ENCODE measurements around the gene ZNF804A.

The ZNF804A gene

DNA sequence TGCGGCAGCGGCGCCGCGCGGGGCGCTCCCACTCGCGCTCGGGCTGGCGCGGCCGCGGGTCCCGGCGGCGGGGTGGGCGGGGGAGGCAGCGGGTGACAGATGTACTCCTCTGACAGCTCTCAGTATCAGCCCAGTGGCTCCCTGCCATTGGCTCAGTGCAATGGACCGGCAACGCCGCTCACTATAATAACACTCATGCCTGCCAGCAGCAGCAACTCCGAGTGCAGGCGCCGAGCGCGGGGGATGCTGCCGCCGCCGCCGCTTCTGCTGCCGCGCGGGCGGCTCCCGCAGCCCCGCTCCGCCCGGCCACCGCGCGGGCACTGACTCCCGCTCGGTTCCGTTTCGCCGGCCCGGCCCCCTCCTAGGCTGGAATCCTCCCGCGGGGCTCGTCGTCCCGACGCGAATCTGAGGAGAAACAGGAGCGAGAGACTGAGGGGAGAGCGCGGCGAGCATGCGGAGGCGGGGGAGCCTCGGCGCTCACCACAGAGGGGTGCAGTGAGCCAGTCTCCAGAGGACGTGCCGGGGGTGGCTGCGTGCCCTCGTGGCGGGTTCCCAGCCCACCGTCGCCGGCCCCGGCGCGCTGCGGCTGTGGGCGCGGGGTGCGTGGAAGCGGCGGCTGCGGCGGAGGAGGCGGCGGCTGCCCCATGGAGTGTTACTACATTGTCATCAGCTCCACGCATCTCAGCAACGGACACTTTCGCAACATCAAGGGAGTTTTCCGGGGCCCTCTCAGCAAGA lies at the start of gene ZNF804A:
Gene ZNF804A, plus strand, starts transcription at position 214 of the 738 bp plus-strand sequence. Its CDS starts 431 bp downstream, at position 645.
- H3K4me3 ChIP-seq (ENCODE audit: low read depth, low read length) = peak within 1 kb of the TSS; percentile 50
- DNase-seq (ENCODE audit: low read depth) = peak; percentile 60
- no peak for TF ChIP-seq CTCF (IDR thresholded peaks at IDR 0.05; ENCODE audit: insufficient read depth, low read depth, low read length, missing control alignments)

DNA sequence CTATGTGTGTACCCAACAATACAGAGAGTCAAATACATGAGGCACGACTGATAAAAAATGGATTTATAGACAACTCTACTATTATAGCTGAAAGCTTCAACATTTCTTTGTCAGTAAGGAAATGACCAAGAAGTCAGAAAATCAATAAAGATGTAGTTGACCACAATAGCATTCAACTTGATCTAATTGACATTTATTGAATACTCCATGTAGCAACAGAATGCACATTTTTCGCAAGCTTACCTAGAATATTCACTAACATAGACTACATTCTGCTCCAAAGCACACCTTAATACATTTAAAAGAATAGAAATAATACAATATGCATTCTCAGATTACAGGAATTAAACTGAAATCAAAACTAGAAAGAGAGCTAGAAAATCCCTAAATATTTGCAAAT lies 49.2 kb upstream of the ZNF804A start:
- no peak overlapping the region for H3K4me3 ChIP-seq (ENCODE audit: low read depth, low read length)
- DNase-seq (ENCODE audit: low read depth) = no peak
- no peak for TF ChIP-seq CTCF (IDR thresholded peaks at IDR 0.05; ENCODE audit: insufficient read depth, low read depth, low read length, missing control alignments)

GRCh38 chr2:184551626-184552025 lies 46.7 kb upstream of the ZNF804A start:
- TF ChIP-seq CTCF (IDR thresholded peaks at IDR 0.05; ENCODE audit: insufficient read depth, low read depth, low read length, missing control alignments) = no peak
- no peak overlapping the region for H3K4me3 ChIP-seq (ENCODE audit: low read depth, low read length)
- DNase-seq (ENCODE audit: low read depth) = no peak

- no peak overlapping the region for H3K4me3 ChIP-seq (ENCODE audit: low read depth, low read length)
- DNase-seq (ENCODE audit: low read depth) = no peak
- TF ChIP-seq CTCF (IDR thresholded peaks at IDR 0.05; ENCODE audit: insufficient read depth, low read depth, low read length, missing control alignments) = no peak
Observed at GRCh38 chr2:184554736-184555135, 43.6 kb upstream of the ZNF804A start.

DNA sequence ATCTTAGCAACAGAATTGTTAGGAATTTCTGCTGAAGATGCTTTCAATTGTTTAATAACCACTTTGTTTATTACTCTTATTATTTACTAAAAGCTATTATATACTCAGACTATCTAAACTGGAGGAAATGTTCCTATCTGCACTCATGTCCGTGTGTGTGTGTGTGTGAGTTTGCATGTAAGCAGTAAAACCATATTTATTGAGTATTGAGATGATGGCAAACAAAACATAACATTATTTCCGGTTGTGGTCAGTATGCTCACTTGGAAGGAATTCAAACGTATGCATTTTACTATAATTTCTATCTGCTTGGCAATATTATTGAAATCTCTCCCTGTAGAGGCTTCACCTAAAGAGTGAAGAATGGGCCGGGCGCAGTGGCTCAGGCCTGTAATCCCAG lies 43.0 kb upstream of the ZNF804A start:
- H3K4me3 ChIP-seq (ENCODE audit: low read depth, low read length) = no peak overlapping the region
- TF ChIP-seq CTCF (IDR thresholded peaks at IDR 0.05; ENCODE audit: insufficient read depth, low read depth, low read length, missing control alignments) = no peak
- DNase-seq (ENCODE audit: low read depth) = no peak

DNA sequence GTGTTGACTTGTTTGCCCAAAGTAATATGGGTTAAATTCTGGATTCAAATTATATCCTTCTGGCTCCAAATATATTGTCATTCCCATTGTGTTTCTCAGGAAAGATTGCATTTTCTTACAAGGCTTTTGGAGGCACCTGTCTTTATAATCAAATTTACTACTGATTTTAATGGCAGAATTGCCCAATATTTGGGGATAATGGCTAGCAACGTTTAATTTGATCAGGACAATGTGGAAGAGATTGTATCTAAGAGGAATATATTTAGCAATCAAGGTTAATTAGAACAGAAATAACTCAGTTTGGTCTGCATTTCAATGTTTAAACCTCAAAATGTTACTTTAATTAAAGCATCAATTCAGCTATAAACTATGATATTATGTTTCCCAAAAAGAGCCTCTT lies 41.7 kb upstream of the ZNF804A start:
- no peak for TF ChIP-seq CTCF (IDR thresholded peaks at IDR 0.05; ENCODE audit: insufficient read depth, low read depth, low read length, missing control alignments)
- no peak overlapping the region for H3K4me3 ChIP-seq (ENCODE audit: low read depth, low read length)
- DNase-seq (ENCODE audit: low read depth) = no peak
